Measurements from ENCODE around the gene CHRM1. TPM values are rescaled to one million over a fixed set of nuclear protein-coding genes. Genes with fewer than 3 reads are reported as not detected.

Gene CHRM1
- total RNA-seq, 4 donors from 2014 or later = not detected

DNA sequence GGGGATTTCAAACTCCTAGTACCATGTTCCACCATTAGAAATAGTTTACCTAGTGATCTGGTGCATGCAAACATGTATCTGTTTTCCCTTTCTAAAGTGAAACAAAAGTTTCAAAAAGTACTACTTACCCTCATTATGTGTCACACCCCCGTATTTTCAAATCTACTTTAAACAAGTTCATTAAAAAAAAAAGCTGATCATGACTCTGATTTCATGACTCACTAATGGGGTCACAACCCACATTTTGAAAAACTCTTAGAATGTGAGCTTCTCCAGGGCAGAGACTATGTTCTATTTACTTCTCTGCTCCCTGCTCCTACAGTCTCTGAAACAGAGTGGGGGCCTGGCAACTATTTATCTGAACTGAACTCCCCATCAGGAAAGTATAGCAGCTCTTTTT is 18.2 kb downstream of the CHRM1 start:
- ATAC-seq (ENCODE audit: low FRiP score) (no peak), DNase-seq (ENCODE audit: low spot score) (no peak)
- no peak for TF ChIP-seq CTCF (IDR thresholded peaks at IDR 0.05)

DNA sequence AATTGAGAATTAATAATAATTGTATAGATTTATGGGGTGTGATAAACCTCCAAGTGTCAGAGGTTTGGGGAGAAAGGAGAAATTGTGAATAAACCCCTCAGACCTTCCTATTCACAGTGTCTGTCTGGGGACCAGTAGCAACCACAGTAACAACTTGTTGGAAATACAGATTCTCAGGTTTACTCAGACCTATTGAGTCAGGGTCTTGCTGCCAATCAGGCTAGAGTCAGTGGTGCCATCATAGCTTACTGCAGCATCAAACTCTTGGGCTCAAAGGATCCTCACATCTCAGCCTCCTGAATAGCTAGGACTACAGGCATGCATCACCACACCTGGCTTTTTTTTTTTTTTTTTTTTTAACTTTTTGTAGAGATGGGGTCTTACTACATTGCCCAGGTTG is 23.1 kb downstream of the CHRM1 start:
- no peak for DNase-seq (ENCODE audit: low spot score)
- no peak for TF ChIP-seq CTCF (IDR thresholded peaks at IDR 0.05)
- no peak for ATAC-seq (ENCODE audit: low FRiP score)

DNA sequence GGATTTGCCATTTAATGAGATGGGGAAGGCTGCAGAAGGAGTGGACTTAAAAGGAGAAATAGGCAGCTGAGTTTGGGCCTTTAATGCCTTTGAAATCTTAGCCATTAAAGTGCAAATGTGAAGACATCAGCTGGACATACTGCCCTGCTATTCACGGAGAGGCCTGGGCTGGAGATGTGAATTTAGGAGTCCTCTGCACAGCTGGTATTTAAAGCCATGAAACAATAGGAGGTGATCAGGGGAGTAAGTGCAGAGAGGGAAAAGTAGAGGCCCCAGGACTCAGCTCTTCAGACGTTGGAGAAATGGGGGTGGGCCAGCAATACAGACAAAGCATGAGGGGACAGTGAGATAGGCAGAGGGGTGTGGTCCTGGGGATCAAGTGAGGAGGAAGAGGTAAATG is 23.9 kb downstream of the CHRM1 start:
- no peak for TF ChIP-seq CTCF (IDR thresholded peaks at IDR 0.05)
- DNase-seq (ENCODE audit: low spot score) (no peak), ATAC-seq (ENCODE audit: low FRiP score) (no peak)

DNA sequence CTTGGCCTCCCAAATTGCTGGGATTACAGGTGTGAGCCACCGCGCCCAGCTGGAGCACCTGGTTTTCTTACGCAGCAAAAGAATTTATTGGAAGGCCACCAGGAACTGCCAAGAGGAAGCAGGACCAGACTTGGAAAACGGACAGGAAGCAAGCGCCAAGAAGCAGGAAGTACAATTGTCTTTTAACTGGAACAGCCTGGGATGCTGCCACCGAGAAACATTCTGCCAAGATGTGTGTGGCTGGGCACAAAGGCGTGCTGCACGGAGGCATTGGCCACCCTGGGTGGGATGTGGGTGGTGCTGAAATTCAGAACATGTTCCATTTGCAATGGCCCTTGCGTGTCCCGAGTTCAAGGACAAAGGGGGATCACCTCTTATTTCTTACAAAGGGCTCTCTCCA is 25.1 kb downstream of the CHRM1 start:
- ATAC-seq (ENCODE audit: low FRiP score) (no peak), DNase-seq (ENCODE audit: low spot score) (no peak)
- no peak for TF ChIP-seq CTCF (IDR thresholded peaks at IDR 0.05)

GRCh38 chr11:62895501-62895900 is 25.7 kb downstream of the CHRM1 start:
- TF ChIP-seq CTCF (IDR thresholded peaks at IDR 0.05) = no peak
- no peak for ATAC-seq (ENCODE audit: low FRiP score)
- DNase-seq (ENCODE audit: low spot score) = no peak

- DNase-seq (ENCODE audit: low spot score) = no peak
- ATAC-seq (ENCODE audit: low FRiP score) = no peak
These were observed 28.9 kb downstream of the CHRM1 start for GRCh38 chr11:62892077-62892922.

More at GRCh38 chr11:62892077-62892922, 28.9 kb downstream of the CHRM1 start:
- TF ChIP-seq CTCF (IDR thresholded peaks at IDR 0.05) = no peak
